ENCODE results near the gene SKA3. TPM values are rescaled to one million over a fixed set of nuclear protein-coding genes. Genes with fewer than 3 reads are reported as not detected.
"Not testable (repeated sequence)": the region's sequence is repeated elsewhere in the genome, so short reads cannot be mapped to it uniquely, and the experiment has no call there.

SKA3 gene
- total and polyA plus RNA-seq, 2 donors from 2014 or later, result 0.47 to 1.9 TPM

GRCh38 chr13:21197606-21198225, 21.4 kb upstream of the SKA3 start:
- H3K9me3 ChIP-seq (ENCODE audit: control insufficient read depth in 2 of 3, insufficient read depth in 1 of 3, low read length in 3 of 3); H3K27ac ChIP-seq (ENCODE audit: low read depth in 2 of 2, low read length in 2 of 2); FAIRE-seq; H3K9ac ChIP-seq (ENCODE audit: low read length in 3 of 3); intact Hi-C loops (cut with DNase I); H3K36me3 ChIP-seq (ENCODE audit: control insufficient read depth in 2 of 3, insufficient read depth in 3 of 3, low read length in 3 of 3); DNase-seq; H3K4me1 ChIP-seq (ENCODE audit: control insufficient read depth in 2 of 3, insufficient read depth in 2 of 3, low read depth in 1 of 3, low read length in 3 of 3); H3K27me3 ChIP-seq (ENCODE audit: control insufficient read depth, insufficient read depth, low read length); H3K4me3 ChIP-seq (ENCODE audit: low read length in 3 of 3): not testable (repeated sequence)

GRCh38 chr13:21194756-21195155, 18.4 kb upstream of the SKA3 start:
- intact Hi-C loops (cut with DNase I); H3K4me1 ChIP-seq (ENCODE audit: control insufficient read depth in 2 of 3, insufficient read depth in 2 of 3, low read depth in 1 of 3, low read length in 3 of 3); H3K9me3 ChIP-seq (ENCODE audit: control insufficient read depth in 2 of 3, insufficient read depth in 1 of 3, low read length in 3 of 3); H3K27me3 ChIP-seq (ENCODE audit: control insufficient read depth, insufficient read depth, low read length); H3K36me3 ChIP-seq (ENCODE audit: control insufficient read depth in 2 of 3, insufficient read depth in 3 of 3, low read length in 3 of 3); FAIRE-seq; H3K4me3 ChIP-seq (ENCODE audit: low read length in 3 of 3); H3K27ac ChIP-seq (ENCODE audit: low read depth in 2 of 2, low read length in 2 of 2); DNase-seq; H3K9ac ChIP-seq (ENCODE audit: low read length in 3 of 3): not testable (repeated sequence)

DNA sequence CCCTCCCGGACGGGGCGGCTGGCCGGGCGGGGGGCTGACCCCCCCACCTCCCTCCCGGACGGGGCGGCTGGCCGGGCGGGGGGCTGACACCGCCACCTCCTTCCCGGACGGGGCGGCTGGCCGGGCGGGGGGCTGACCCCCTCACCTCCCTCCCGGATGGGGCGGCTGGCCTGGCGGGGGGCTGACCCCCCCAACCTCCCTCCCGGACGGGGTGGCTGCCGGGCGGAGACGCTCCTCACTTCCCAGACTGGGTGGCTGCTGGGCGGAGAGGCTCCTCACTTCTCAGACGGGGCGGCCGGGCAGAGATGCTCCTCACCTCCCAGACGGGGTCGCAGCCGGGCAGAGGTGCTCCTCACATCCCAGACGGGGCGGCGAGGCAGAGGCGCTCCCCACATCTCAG, 10.1 kb upstream of the SKA3 start:
- H3K36me3 ChIP-seq (ENCODE audit: control insufficient read depth in 2 of 3, insufficient read depth in 3 of 3, low read length in 3 of 3); H3K9ac ChIP-seq (ENCODE audit: low read length in 3 of 3); H3K4me1 ChIP-seq (ENCODE audit: control insufficient read depth in 2 of 3, insufficient read depth in 2 of 3, low read depth in 1 of 3, low read length in 3 of 3); H3K9me3 ChIP-seq (ENCODE audit: control insufficient read depth in 2 of 3, insufficient read depth in 1 of 3, low read length in 3 of 3); H3K27ac ChIP-seq (ENCODE audit: low read depth in 2 of 2, low read length in 2 of 2); H3K4me3 ChIP-seq (ENCODE audit: low read length in 3 of 3); FAIRE-seq; H3K27me3 ChIP-seq (ENCODE audit: control insufficient read depth, insufficient read depth, low read length); intact Hi-C loops (cut with DNase I): not testable (repeated sequence)
- DNase-seq, result peak in 1 of 5 donors; percentile 21

- intact Hi-C loops (cut with DNase I), result no loop called here
- FAIRE-seq (no peak), DNase-seq (no peak)
- Histone ChIP-seq H3K36me3 (ENCODE audit: control insufficient read depth in 2 of 3, insufficient read depth in 3 of 3, low read length in 3 of 3) (no peaks in the 10 kb centered on the region), H3K9ac (ENCODE audit: low read length in 3 of 3) (no peak overlapping the region), H3K27me3 (ENCODE audit: control insufficient read depth, insufficient read depth, low read length) (no peaks in the 10 kb centered on the region), H3K4me1 (ENCODE audit: control insufficient read depth in 2 of 3, insufficient read depth in 2 of 3, low read depth in 1 of 3, low read length in 3 of 3) (peaks cover 0 to 2% (median 0%) of the 10 kb centered on the region in 3 donors), H3K27ac (ENCODE audit: low read depth in 2 of 2, low read length in 2 of 2) (no peak overlapping the region), H3K4me3 (ENCODE audit: low read length in 3 of 3) (no peak overlapping the region), H3K9me3 (ENCODE audit: control insufficient read depth in 2 of 3, insufficient read depth in 1 of 3, low read length in 3 of 3) (no peaks in the 10 kb centered on the region)
- no peak for TF ChIP-seq CTCF (IDR thresholded peaks at IDR 0.05; ENCODE audit: borderline replicate concordance, extremely low read depth, insufficient read depth)
Observed at GRCh38 chr13:21181671-21182070, 5.3 kb upstream of the SKA3 start.

DNA sequence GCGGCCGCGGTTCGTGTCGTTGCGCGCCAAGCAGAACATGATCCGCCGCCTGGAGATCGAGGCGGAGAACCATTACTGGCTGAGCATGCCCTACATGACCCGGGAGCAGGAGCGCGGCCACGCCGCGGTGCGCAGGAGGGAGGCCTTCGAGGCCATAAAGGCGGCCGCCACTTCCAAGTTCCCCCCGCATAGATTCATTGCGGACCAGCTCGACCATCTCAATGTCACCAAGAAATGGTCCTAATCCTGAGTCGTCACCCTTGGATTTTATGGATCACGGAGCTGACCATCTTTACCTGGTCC, 581 bp upstream of the SKA3 start:
- Histone ChIP-seq H3K4me3 (ENCODE audit: low read length in 3 of 3) (peak overlapping the region; percentile 72 to 94 (median 73)), H3K27me3 (ENCODE audit: control insufficient read depth, insufficient read depth, low read length) (no peaks in the 10 kb centered on the region), H3K9me3 (ENCODE audit: control insufficient read depth in 2 of 3, insufficient read depth in 1 of 3, low read length in 3 of 3) (no peaks in the 10 kb centered on the region), H3K27ac (ENCODE audit: low read depth in 2 of 2, low read length in 2 of 2) (peak overlapping the region; percentile 94 to 96), H3K36me3 (ENCODE audit: control insufficient read depth in 2 of 3, insufficient read depth in 3 of 3, low read length in 3 of 3) (no peaks in the 10 kb centered on the region), H3K4me1 (ENCODE audit: control insufficient read depth in 2 of 3, insufficient read depth in 2 of 3, low read depth in 1 of 3, low read length in 3 of 3) (peaks cover 0 to 2% (median 0%) of the 10 kb centered on the region in 3 donors), H3K9ac (ENCODE audit: low read length in 3 of 3) (peak overlapping the region; percentile 76 to 92 (median 82))
- FAIRE-seq (no peak), DNase-seq (no peak)
- TF ChIP-seq CTCF (IDR thresholded peaks at IDR 0.05; ENCODE audit: borderline replicate concordance, extremely low read depth, insufficient read depth), result no peak
- intact Hi-C loops (cut with DNase I), result no loop called here
